Measurements from ENCODE around the gene DOLK. TPM values are rescaled to one million over a fixed set of nuclear protein-coding genes. Genes with fewer than 3 reads are reported as not detected.
A peak's percentile ranks its signal among the peaks of the same experiment; 100 is the strongest.
"Not testable (repeated sequence)": the region's sequence is repeated elsewhere in the genome, so short reads cannot be mapped to it uniquely, and the experiment has no call there.

DOLK gene
- polyA plus RNA-seq, 1 donor from 2014 or later: 11.3 TPM

DNA sequence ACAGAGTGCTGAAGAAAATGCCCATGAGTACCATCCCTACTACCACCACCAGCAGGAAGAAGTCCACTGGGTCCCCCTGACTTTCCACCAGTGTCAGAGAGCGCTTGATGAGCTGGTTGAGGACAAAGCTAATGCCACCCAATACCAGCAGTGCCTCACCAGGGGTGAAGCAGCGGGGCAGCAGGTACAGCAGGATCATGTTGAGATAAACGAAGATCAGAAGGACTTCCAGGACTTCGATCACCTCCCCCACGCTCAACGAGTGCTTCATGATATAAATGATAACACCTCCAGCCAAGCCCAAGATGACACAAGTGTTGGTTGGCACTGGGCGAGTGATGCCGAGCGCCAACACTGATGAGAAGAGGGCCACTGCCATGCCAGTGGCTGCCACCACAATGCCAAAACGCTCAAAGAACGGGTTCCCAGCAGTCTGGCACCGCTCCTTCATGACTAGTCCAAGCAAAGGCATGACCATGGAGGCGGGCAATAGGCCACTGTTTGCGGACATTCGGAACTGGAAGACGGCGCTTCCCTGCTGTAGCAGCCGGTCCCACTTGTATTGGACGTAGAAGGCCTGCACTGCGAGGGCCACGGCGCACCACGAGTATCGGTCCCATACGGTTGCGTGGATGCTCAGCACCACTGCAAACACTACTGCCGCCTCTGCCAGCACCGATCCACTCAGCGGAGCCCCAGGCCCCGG is 679 bp downstream of the DOLK start:
- Histone ChIP-seq H3F3A (ENCODE audit: insufficient read depth, low read length, poor library complexity, severe bottlenecking) (no peaks in the 10 kb centered on the region), H4K20me1 (ENCODE audit: insufficient read depth) (no peaks in the 10 kb centered on the region), H3K4me3 (ENCODE audit: low read length) (peak overlapping the region; percentile 95), H3K36me3 (ENCODE audit: insufficient read depth, low read length) (no peaks in the 10 kb centered on the region), H2AFZ (ENCODE audit: low read depth, low read length) (peak overlapping the region; percentile 88), H3K27ac (ENCODE audit: low read length) (peak overlapping the region; percentile 85), H3K4me2 (ENCODE audit: low read length) (peak overlapping the region; percentile 73), H3K9me2 (ENCODE audit: insufficient read depth, low read length) (no peaks in the 10 kb centered on the region), H3K79me2 (replicated peaks; ENCODE audit: insufficient read depth, low read length) (peaks cover 5% of the 10 kb centered on the region), H3K27me3 (ENCODE audit: insufficient read depth, low read depth, low read length) (no peaks in the 10 kb centered on the region), H3K9me3 (ENCODE audit: low read length) (no peaks in the 10 kb centered on the region), H3K9ac (ENCODE audit: low read length) (peak overlapping the region; percentile 88)
- no peak for TF ChIP-seq MXI1 (conservative IDR thresholded peaks at IDR 0.05; ENCODE audit: poor library complexity, severe bottlenecking)
- TF ChIP-seq POLR2AphosphoS5 (IDR thresholded peaks at IDR 0.05): no peak
- no peak for TF ChIP-seq TAF1 (IDR thresholded peaks at IDR 0.05; ENCODE audit: low read depth)
- no peak for TF ChIP-seq RAD21 (conservative IDR thresholded peaks at IDR 0.05)
- TF ChIP-seq, protein P1, sequence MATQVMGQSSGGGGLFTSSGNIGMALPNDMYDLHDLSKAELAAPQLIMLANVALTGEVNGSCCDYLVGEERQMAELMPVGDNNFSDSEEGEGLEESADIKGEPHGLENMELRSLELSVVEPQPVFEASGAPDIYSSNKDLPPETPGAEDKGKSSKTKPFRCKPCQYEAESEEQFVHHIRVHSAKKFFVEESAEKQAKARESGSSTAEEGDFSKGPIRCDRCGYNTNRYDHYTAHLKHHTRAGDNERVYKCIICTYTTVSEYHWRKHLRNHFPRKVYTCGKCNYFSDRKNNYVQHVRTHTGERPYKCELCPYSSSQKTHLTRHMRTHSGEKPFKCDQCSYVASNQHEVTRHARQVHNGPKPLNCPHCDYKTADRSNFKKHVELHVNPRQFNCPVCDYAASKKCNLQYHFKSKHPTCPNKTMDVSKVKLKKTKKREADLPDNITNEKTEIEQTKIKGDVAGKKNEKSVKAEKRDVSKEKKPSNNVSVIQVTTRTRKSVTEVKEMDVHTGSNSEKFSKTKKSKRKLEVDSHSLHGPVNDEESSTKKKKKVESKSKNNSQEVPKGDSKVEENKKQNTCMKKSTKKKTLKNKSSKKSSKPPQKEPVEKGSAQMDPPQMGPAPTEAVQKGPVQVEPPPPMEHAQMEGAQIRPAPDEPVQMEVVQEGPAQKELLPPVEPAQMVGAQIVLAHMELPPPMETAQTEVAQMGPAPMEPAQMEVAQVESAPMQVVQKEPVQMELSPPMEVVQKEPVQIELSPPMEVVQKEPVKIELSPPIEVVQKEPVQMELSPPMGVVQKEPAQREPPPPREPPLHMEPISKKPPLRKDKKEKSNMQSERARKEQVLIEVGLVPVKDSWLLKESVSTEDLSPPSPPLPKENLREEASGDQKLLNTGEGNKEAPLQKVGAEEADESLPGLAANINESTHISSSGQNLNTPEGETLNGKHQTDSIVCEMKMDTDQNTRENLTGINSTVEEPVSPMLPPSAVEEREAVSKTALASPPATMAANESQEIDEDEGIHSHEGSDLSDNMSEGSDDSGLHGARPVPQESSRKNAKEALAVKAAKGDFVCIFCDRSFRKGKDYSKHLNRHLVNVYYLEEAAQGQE (IDR thresholded peaks at IDR 0.05; ENCODE audit: borderline replicate concordance): no peak
- no peak for TF ChIP-seq EZH2 (IDR thresholded peaks at IDR 0.05; ENCODE audit: borderline replicate concordance, insufficient read depth, low read length, poor library complexity, severe bottlenecking)

DNA sequence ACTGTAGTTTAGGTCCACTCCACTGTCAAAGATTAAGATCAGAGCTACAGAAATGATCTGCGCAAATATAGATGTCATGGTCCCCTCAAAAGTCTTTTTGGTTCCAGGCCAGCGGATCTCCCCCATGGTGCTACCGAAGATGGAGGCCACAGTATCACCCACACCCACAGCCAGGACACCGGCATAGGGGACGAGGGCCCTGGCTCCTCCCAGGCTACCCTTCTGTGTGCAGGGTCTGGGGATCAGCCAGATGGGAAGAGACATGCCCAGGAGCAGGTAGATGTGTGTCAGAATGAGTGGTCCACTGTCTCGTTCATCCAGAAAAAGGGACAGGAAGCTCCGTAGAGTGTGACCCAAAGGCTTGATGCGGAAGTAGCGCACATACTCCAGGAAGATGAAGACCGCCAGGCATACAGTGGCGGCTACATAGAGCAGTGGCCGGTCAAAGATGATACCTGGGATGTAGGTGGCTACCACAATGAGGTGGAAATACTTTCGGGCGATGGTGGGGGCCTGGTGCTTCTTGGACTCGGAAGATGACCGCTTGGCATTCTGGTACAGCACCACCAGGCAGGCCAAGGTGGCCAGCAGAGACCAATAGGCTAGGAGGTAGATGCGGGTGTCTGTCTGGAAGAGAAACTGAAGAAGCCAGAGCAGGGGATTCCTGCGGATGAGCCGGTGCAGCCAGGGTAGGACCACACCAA is 1.5 kb downstream of the DOLK start:
- Histone ChIP-seq H3K27ac (ENCODE audit: low read length) (no peak overlapping the region), H3K27me3 (ENCODE audit: insufficient read depth, low read depth, low read length) (no peaks in the 10 kb centered on the region), H3K4me3 (ENCODE audit: low read length) (peak overlapping the region; percentile 95), H3K9ac (ENCODE audit: low read length) (no peak overlapping the region), H3K79me2 (replicated peaks; ENCODE audit: insufficient read depth, low read length) (peaks cover 5% of the 10 kb centered on the region), H3K9me3 (ENCODE audit: low read length) (no peaks in the 10 kb centered on the region), H3K9me2 (ENCODE audit: insufficient read depth, low read length) (no peaks in the 10 kb centered on the region), H3K4me2 (ENCODE audit: low read length) (peak overlapping the region; percentile 73), H3F3A (ENCODE audit: insufficient read depth, low read length, poor library complexity, severe bottlenecking) (no peaks in the 10 kb centered on the region), H2AFZ (ENCODE audit: low read depth, low read length) (no peak overlapping the region), H3K36me3 (ENCODE audit: insufficient read depth, low read length) (no peaks in the 10 kb centered on the region), H4K20me1 (ENCODE audit: insufficient read depth) (no peaks in the 10 kb centered on the region)
- TF ChIP-seq RAD21 (conservative IDR thresholded peaks at IDR 0.05): no peak
- TF ChIP-seq, protein P1 (IDR thresholded peaks at IDR 0.05; ENCODE audit: borderline replicate concordance): no peak
- no peak for TF ChIP-seq POLR2AphosphoS5 (IDR thresholded peaks at IDR 0.05)
- no peak for TF ChIP-seq EZH2 (IDR thresholded peaks at IDR 0.05; ENCODE audit: borderline replicate concordance, insufficient read depth, low read length, poor library complexity, severe bottlenecking)
- TF ChIP-seq, protein P2, sequence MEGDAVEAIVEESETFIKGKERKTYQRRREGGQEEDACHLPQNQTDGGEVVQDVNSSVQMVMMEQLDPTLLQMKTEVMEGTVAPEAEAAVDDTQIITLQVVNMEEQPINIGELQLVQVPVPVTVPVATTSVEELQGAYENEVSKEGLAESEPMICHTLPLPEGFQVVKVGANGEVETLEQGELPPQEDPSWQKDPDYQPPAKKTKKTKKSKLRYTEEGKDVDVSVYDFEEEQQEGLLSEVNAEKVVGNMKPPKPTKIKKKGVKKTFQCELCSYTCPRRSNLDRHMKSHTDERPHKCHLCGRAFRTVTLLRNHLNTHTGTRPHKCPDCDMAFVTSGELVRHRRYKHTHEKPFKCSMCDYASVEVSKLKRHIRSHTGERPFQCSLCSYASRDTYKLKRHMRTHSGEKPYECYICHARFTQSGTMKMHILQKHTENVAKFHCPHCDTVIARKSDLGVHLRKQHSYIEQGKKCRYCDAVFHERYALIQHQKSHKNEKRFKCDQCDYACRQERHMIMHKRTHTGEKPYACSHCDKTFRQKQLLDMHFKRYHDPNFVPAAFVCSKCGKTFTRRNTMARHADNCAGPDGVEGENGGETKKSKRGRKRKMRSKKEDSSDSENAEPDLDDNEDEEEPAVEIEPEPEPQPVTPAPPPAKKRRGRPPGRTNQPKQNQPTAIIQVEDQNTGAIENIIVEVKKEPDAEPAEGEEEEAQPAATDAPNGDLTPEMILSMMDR (IDR thresholded peaks at IDR 0.05; ENCODE audit: poor library complexity, severe bottlenecking): no peak
- TF ChIP-seq MXI1 (conservative IDR thresholded peaks at IDR 0.05; ENCODE audit: poor library complexity, severe bottlenecking): no peak
- no peak for TF ChIP-seq EP300 (conservative IDR thresholded peaks at IDR 0.05; ENCODE audit: poor library complexity, severe bottlenecking)
- no peak for TF ChIP-seq TAF1 (IDR thresholded peaks at IDR 0.05; ENCODE audit: low read depth)
- no peak for TF ChIP-seq SMC3 (conservative IDR thresholded peaks at IDR 0.05; ENCODE audit: poor library complexity)

DNA sequence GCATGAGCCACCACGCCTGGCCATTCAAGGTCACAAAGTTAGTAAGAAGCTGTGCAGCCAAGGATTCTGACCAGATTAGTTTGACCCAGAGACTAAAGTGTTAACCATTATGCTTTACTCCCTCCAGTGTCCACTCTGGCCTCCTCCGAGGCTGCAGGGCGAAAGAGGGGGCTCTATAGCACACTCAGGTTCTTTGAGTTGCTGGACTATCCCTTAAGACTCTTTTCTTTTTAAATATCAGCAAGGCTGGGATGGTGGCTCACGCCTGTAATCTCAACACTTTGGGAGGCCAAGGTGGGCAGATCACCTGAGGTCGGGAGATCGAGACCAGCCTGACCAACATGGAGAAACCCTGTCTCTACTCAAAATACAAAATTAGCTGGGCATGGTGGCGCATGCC is 2.4 kb downstream of the DOLK start:
- H3K9me2 ChIP-seq (ENCODE audit: insufficient read depth, low read length); H3K9me3 ChIP-seq (ENCODE audit: low read length); H2AFZ ChIP-seq (ENCODE audit: low read depth, low read length); H3K27me3 ChIP-seq (ENCODE audit: insufficient read depth, low read depth, low read length); H3K27ac ChIP-seq (ENCODE audit: low read length); H3F3A ChIP-seq (ENCODE audit: insufficient read depth, low read length, poor library complexity, severe bottlenecking); H4K20me1 ChIP-seq (ENCODE audit: insufficient read depth); H3K79me2 ChIP-seq (replicated peaks; ENCODE audit: insufficient read depth, low read length); H3K36me3 ChIP-seq (ENCODE audit: insufficient read depth, low read length); H3K4me2 ChIP-seq (ENCODE audit: low read length); H3K9ac ChIP-seq (ENCODE audit: low read length); H3K4me3 ChIP-seq (ENCODE audit: low read length): not testable (repeated sequence)
